GM19328 (cell line): ENCODE data around the gene PFDN2.
A peak's percentile ranks its signal among the peaks of the same experiment; 100 is the strongest.
"Not testable (repeated sequence)": the region's sequence is repeated elsewhere in the genome, so short reads cannot be mapped to it uniquely, and the experiment has no call there.

ENCODE experiments used
- ATAC-seq: cut with Tn5 transposase; IDR thresholded peaks from one replicate; pipeline ENCODE4 v1.9.1; 2021; ENCODE audit warnings: mild to moderate bottlenecking, moderate library complexity; ENCODE audit not compliant: unreplicated experiment

PFDN2 gene

GRCh38 chr1:161082996-161083747, 34.7 kb downstream of the PFDN2 start:
- no peak for ATAC-seq

GRCh38 chr1:161082483-161082882, 35.4 kb downstream of the PFDN2 start:
- ATAC-seq, result no peak

- no peak for ATAC-seq
Observed at GRCh38 chr1:161081519-161081918, 36.3 kb downstream of the PFDN2 start.

DNA sequence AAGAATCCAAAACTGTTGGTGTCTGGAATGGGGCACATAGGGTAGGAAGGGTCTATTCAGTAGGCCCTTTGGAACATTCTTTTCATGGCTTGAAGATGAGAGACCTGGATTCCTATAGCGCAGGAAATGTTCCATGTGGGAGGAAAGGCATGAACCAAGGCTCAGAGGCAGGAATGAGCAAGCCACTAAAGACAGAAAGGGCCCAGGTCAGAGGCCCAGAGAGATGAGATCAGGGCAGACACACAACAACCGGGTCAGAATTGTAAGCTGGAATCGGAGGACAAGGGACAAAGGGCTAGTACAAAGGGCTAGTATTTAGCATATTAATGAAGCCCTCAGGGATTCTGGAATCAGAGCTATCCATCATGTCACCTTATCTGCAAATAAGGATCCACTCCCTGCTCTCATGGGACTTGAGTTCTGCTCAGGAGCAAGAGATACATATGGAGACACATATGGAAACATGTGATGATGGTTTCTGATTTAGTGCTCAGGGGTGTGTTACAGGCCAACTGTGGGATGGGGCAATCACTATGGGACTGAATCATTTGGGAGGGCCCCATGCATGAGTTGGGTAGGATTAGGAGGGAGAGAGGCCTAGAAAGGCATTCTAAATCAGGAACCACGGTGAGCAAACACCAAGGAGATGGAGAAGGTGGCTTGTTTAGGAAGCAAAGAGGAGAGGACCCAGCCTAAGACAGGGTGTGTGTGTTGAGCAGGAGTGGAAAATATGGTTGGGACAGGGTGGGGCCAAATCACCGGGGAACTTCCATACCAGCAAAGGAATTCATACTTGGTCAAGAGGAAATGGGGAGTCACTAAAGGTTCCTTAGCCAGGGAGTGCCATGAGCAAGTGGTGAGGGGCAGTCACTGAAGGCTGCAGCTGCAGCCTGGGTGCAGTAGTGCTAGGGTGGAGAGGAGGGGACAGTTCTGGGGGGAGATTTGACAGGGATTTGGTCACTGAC, 37.1 kb downstream of the PFDN2 start:
- no peak for ATAC-seq

- ATAC-seq, result no peak
Observed at GRCh38 chr1:161079436-161080110, 38.3 kb downstream of the PFDN2 start.

- ATAC-seq, result no peak
Observed at GRCh38 chr1:161077426-161077825, 40.4 kb downstream of the PFDN2 start.

- ATAC-seq, result no peak
Observed at GRCh38 chr1:161076410-161076809, 41.4 kb downstream of the PFDN2 start.

- no peak for ATAC-seq
Observed at GRCh38 chr1:161074676-161075368, 43.0 kb downstream of the PFDN2 start.

DNA sequence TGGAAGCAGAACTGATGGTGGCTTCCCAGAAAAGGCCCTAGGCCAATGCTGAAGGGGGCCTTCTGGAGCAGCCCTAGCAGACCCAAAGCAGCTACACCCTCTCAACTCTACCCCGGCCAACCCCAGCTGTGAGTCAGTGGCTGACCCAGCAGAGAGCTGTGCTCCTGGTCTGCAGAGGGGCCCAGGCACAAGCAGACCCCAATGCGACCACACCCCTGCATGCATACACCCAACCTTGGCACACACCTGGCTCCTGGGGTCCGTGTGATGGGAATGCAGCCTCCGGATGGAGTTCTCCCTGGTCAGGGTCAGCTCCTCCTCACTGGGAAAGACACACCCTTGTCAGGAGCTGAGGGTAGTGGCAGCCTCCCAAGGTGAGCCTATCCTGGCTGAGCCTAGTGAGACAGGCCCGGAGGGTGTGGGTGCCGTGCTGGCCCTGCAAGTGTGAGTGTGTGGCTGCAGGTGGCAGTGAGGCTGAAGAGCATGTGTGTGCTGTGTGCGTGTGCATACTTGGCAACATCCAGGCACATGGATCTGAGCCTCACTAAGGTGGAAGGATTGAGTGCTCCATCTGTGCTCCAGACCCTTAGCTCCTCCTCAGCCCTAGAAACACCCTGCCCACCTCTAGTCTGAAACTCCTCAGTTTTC, 44.2 kb downstream of the PFDN2 start:
- ATAC-seq, result no peak

DNA sequence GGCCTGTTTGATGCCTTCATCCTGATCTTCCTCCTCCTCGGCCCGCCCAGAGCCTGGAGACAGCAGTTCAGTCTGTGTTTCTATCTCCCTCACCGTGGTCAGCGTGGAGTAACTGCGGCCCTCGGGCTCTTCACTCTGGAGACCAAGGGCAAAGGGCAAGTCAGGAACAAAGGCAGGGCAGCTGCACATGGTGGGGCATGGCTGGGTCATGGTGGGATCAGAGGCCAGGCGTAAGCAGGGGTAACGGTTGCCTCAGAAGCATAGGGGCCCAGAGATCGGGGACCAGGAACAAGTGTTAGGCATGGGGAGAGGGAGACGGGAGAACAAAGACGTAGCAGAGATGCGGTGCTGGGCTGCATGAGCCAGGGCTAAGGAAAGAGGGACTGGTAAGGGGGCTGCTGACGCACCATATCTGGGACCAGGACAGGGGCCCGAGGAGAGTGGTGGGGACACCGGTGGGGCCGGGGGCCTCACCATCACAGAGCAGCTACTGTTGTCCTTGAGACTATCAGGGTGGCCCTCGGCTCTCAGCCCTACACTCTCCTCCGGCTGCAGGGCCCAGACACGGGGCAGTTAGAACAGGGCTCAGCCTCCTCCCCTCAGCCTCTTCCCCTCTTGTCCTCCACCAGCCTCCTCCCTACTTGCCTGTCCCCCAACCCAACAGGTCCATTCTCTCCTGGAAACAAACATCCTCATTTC, 44.9 kb downstream of the PFDN2 start:
- no peak for ATAC-seq

- ATAC-seq, result no peak
Observed at GRCh38 chr1:161071886-161072371, 45.9 kb downstream of the PFDN2 start.

GRCh38 chr1:161070761-161071160, 47.1 kb downstream of the PFDN2 start:
- ATAC-seq, result no peak

DNA sequence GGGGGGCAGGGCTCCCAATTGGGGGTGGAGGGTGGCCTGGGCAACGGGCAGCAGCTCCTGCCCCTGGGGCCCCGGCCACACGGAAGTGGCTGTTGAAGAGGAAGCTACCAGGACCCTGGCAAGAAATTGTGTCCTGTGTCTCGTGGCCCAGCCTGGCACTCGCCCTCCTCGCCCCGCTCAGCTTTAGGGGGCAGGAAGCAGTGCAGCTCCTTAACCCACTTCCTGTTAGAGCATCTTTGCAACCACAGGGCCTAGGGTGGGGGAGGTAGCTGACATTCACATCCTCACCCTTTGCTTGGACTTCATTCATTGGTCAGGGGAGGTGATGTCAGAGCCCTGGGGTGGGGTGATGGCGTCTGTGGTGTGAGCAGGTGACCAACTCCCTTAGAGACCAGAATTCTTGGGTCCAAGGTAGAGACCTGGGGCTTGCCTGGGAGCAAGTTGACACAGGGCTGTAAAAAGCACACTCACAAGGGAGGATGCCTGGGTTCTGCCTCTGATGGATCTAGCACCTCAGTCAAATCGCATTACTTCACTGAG, 48.0 kb downstream of the PFDN2 start, which contains the start of gene ARHGAP30:
Gene ARHGAP30, minus strand, starts transcription at position 161 of the 540 bp plus-strand sequence. CDS start 267 bp downstream, outside the sequence.
- peak; percentile 85 for ATAC-seq

DNA sequence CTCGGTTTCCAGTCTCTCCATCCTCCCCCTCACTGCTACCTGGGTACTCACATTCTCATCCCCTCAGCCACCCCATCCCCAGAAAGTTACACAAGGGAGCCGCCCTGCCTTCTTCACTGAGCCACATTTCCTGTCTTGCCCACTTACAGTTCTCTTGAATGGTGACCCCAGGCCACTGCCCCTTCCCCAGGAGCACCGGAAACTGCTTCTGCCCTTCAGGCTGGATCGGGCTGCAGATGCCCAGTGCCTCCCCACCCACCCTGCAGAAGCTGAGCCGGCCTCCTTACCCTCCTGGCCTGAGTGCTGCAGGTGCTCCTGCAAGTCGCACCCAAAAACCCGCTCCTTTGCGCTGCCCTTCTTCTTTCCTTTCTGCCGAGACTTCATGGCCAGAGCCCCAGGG, 48.6 kb downstream of the PFDN2 start:
- ATAC-seq, result no peak

- no peak for ATAC-seq
Observed at GRCh38 chr1:161068306-161069234, 49.3 kb downstream of the PFDN2 start.

GRCh38 chr1:161066694-161067093, 51.1 kb downstream of the PFDN2 start:
- ATAC-seq, result no peak

GRCh38 chr1:161065681-161066080, 52.2 kb downstream of the PFDN2 start:
- not testable (repeated sequence) for ATAC-seq

- ATAC-seq, result not testable (repeated sequence)
Observed at GRCh38 chr1:161063936-161064335, 53.9 kb downstream of the PFDN2 start.
